ENCODE results near the gene PRKN. TPM values are rescaled to one million over a fixed set of nuclear protein-coding genes. Genes with fewer than 3 reads are reported as not detected.

PRKN gene
- total RNA-seq, 1 donor from 2014 or later, result 9.3 TPM

GRCh38 chr6:161667957-161668356, 1059.6 kb downstream of the PRKN start:
- no peak for DNase-seq (ENCODE audit: low spot score)

GRCh38 chr6:161663682-161664081, 1063.9 kb downstream of the PRKN start:
- no peak for DNase-seq (ENCODE audit: low spot score)

GRCh38 chr6:161660666-161661571, 1066.6 kb downstream of the PRKN start:
- DNase-seq (ENCODE audit: low spot score), result no peak

- no peak for DNase-seq (ENCODE audit: low spot score)
These were observed 1069.4 kb downstream of the PRKN start for GRCh38 chr6:161658211-161658610.

GRCh38 chr6:161654209-161654608, 1073.4 kb downstream of the PRKN start:
- no peak for DNase-seq (ENCODE audit: low spot score)

GRCh38 chr6:161651949-161652348, 1075.6 kb downstream of the PRKN start:
- DNase-seq (ENCODE audit: low spot score), result no peak

- no peak for DNase-seq (ENCODE audit: low spot score)
These were observed 1077.7 kb downstream of the PRKN start for GRCh38 chr6:161649841-161650240.

- no peak for DNase-seq (ENCODE audit: low spot score)
These were observed 1078.5 kb downstream of the PRKN start for GRCh38 chr6:161649068-161649467.

GRCh38 chr6:161647234-161647633, 1080.3 kb downstream of the PRKN start:
- DNase-seq (ENCODE audit: low spot score), result no peak

DNA sequence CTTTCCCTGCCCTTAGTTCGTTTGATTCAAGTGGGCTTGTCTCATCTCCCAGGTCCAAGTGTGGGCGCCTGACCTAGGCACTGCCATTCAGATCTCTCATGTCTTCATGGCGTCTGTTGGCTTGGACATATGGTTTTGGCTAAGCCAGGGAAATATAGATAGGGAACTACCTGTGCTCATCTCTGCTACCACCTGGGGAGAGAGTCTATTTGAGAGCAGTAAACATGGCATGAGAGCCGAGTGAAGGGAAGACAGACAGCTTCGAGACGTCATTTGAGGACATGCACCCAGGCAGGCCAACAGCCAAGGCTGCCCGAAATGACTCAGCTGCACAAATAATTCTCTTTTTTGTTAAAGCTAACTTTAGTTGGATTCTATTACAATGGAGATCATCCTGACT, 1083.0 kb downstream of the PRKN start:
- no peak for DNase-seq (ENCODE audit: low spot score)

- no peak for DNase-seq (ENCODE audit: low spot score)
These were observed 1086.4 kb downstream of the PRKN start for GRCh38 chr6:161641175-161641574.

- DNase-seq (ENCODE audit: low spot score), result no peak
These were observed 1087.8 kb downstream of the PRKN start for GRCh38 chr6:161639772-161640171.

GRCh38 chr6:161637658-161638057, 1089.9 kb downstream of the PRKN start:
- no peak for DNase-seq (ENCODE audit: low spot score)

DNA sequence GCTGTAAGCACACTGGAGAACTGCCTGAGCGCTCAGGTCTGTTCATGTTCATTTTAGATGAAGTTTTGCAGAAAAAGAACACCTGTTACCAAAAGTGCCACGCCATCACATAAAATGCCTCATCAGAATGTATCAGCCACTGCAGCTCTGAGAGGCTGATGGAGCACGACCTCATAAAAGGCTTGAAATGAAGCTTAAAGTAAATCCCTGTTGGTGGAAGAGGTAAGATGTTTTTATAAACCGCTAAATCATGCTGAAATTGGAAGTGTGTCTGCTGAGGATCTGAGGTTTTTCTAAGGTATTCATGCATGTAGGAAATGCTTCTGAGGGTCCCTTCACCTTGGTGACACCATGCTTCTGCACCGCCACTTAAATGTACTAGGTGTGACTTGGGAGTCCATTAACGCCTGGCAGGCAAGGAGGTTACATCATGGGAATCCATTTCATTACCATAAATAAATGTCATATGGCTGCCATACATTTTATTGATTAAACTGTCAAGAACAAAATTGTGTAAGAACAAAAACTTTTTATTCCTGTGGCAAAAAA, 1090.6 kb downstream of the PRKN start:
- no peak for DNase-seq (ENCODE audit: low spot score)

DNA sequence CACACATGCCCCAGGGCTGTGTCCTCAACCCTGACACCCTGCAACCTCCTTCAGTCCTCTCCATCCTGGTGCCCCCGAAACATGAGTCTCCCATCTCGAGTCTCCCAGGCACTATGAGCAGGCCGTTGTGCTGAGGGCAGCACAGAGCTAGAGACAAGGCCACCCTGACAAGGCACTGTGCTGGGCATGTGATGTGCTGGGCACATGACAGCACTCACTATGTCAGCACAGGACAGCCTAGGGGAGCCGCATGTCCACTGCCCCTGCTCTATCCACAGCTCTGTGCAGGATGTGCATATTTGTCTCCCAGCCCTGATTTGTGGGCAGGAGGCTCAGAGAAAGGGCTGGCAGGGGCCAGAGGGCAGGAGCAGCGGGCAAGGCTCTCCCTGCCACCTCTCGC, 1091.6 kb downstream of the PRKN start:
- no peak for DNase-seq (ENCODE audit: low spot score)

DNA sequence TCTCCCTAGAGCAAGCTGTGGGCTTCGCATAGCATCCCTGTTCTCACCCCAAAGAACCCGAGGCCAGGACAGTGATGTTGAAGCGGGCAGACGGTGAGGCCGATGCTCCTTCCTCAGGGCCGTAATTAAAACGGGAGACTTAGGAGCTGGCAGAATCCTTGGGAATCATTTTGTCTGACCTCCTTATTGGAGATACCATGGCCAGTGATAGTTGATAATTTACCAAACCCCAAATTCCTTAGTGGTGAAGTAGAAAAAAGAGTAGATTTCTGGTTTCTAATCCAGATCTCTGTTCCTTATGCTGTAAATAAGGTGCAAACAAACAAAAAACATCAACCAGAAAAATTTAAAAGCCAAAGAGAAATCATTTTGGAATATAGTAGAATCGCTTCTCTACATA, 1092.7 kb downstream of the PRKN start:
- no peak for DNase-seq (ENCODE audit: low spot score)

DNA sequence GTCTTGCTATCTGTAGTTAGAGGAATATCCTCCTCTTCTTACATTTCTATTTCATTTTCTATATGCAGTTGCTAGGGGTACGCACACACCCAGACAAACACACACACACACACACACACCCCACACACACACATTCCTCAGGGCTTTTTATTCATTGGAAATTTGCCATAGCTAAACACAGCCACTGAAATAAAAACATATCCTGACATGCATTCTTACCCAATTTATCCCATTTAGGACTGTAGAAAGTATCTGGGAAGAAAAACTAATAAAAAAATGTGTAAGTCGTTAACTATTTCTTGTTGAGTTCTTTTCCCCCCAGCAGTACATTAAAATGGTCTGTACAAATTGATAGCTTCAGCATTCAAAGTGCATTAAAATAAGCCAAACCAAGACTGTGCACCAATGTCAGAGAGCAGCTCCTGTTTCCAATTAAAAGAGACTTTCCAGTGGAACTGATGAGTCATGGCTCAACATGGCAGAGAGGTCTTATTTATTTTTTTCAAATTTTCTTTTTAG, 1095.8 kb downstream of the PRKN start:
- DNase-seq (ENCODE audit: low spot score), result no peak

GRCh38 chr6:161630674-161631073, 1096.9 kb downstream of the PRKN start:
- no peak for DNase-seq (ENCODE audit: low spot score)

- DNase-seq (ENCODE audit: low spot score), result no peak
These were observed 1101.4 kb downstream of the PRKN start for GRCh38 chr6:161626132-161626676.

GRCh38 chr6:161624111-161624510, 1103.5 kb downstream of the PRKN start:
- DNase-seq (ENCODE audit: low spot score), result no peak

- DNase-seq (ENCODE audit: low spot score), result no peak
These were observed 1104.8 kb downstream of the PRKN start for GRCh38 chr6:161622779-161623178.

DNA sequence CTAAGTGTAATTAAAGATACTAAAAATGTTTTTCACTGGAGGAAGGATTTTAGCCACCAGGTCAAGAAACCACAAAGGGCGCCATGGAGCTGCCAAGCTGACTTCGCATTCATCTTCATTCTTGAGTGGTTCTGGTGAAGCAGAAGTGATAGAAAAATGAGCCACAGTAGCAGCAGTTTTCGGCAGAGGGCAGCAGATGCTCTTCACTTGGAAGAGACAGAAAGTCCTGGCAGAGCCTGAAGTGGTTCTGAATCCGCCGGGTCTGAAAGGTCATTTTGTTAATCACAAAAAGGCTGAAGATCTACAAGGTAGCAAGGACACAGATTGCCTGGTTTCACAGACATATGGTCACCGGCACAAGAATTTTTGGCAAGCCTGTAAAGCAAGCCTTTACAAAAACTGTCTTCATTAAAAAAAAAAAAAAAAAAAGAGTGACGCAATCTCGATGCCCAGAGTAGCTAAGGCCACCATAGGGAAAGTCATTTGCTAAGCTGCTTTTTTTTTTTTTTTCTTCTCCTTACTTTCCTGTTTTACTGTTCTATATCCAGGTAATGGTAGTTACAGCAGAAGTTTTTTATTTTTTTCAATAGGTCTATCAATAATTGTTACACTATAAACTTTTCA, 1108.6 kb downstream of the PRKN start:
- peak; percentile 13 for DNase-seq (ENCODE audit: low spot score)

Measured in mucosa of gallbladder (tissue), 1 donor.